ENCODE results near the gene ZMIZ1.

The ZMIZ1 gene

DNA sequence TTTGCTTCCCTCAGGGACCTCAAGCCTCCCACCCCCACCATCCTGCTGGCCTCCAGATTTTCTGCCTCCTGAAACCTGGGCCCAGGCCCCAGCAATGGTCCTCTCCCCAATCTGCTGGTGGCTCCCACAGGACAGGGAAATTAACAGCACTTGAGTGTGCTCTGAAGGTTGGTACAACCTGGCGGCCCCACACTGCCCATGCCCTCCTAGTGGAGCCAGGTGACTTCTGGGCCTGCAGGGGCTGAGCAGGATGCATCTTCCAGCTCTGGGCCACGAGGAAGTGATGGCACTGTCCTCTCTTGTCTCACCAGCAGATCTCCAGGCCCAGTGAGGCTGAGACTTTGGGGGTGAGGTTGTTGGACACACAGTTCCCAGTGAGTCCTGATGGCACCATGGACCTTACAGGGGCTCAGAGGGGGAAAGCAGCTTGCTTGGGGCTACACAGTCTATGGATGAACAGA lies 3.6 kb upstream of the ZMIZ1 start:
- no peak overlapping the region for H3K4me3 ChIP-seq (ENCODE audit: low read depth, low read length)
- TF ChIP-seq POLR2A (IDR thresholded peaks at IDR 0.05; ENCODE audit: extremely low read depth, insufficient read length) (no peak), MYC (IDR thresholded peaks at IDR 0.05; ENCODE audit: low read depth, low read length) (no peak)
- TF ChIP-seq, protein P1, sequence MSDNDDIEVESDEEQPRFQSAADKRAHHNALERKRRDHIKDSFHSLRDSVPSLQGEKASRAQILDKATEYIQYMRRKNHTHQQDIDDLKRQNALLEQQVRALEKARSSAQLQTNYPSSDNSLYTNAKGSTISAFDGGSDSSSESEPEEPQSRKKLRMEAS (IDR thresholded peaks at IDR 0.05; ENCODE audit: low read depth, low read length): no peak
- TF ChIP-seq, protein P2, sequence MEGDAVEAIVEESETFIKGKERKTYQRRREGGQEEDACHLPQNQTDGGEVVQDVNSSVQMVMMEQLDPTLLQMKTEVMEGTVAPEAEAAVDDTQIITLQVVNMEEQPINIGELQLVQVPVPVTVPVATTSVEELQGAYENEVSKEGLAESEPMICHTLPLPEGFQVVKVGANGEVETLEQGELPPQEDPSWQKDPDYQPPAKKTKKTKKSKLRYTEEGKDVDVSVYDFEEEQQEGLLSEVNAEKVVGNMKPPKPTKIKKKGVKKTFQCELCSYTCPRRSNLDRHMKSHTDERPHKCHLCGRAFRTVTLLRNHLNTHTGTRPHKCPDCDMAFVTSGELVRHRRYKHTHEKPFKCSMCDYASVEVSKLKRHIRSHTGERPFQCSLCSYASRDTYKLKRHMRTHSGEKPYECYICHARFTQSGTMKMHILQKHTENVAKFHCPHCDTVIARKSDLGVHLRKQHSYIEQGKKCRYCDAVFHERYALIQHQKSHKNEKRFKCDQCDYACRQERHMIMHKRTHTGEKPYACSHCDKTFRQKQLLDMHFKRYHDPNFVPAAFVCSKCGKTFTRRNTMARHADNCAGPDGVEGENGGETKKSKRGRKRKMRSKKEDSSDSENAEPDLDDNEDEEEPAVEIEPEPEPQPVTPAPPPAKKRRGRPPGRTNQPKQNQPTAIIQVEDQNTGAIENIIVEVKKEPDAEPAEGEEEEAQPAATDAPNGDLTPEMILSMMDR (IDR thresholded peaks at IDR 0.05; ENCODE audit: low read depth, low read length): no peak
- no peak for DNase-seq (ENCODE audit: low read depth)

DNA sequence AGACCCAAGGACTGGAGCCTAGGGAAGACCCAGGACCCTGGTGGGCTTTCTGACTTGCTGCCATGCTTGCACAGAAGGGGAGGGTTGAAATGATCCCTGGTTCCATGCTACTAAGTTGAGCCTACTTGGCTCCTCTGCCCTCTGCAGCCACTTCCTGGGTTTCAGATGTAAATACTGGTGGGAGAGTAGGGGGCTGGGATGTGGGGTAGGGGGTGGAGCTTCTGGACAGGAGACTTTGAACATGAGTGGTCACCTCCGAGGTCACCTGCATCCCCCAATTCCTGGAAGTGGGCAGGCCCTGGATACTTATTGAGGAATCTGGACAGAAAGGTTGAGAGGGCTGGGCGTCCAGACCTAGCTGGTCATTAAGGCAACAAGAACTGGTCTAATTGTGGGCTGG lies 2.9 kb upstream of the ZMIZ1 start:
- TF ChIP-seq, protein P2 (IDR thresholded peaks at IDR 0.05; ENCODE audit: low read depth, low read length): no peak
- TF ChIP-seq, protein P1 (IDR thresholded peaks at IDR 0.05; ENCODE audit: low read depth, low read length): no peak
- TF ChIP-seq MYC (IDR thresholded peaks at IDR 0.05; ENCODE audit: low read depth, low read length) (no peak), POLR2A (IDR thresholded peaks at IDR 0.05; ENCODE audit: extremely low read depth, insufficient read length) (no peak)
- no peak for DNase-seq (ENCODE audit: low read depth)
- no peak overlapping the region for H3K4me3 ChIP-seq (ENCODE audit: low read depth, low read length)

DNA sequence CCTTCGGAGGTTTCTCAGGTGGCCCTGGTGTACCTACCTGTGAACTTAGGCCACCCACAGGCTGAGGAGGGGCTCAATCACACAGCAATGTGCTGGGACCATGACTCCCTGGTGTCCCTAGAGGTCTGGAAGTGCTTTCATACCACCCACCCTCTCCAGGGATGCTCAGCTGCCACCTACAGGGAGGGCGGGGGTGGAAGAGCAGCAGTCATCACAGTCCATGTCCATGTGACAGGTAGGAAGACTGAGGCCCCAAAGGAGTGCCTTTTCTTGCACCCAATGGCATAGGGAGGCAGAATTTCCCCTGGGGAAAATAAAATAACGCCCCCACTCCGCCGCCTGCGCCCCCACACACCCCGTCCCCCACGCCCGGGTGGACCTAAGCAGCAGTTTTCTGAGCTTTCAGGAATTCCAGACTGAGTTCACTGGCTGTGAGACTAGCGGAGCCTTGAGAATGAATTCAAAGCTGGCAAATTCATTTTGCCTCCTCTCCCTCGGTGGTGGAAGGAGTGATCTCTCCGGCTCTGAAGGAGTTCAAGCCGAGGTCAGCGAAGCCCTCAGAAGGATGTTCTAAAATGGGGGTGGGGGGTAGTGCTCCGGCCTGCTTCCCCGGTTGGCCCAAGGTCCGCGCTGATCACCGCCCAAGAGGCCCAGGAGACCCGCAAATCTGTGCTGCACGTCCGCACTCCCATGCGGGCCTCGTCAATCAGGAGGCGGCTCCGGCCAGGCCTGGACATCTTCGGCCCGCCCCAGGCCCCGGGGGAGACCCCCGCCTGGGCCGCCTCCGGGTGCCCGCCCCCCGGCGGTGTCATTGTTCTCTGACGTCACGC lies 2.1 kb upstream of the ZMIZ1 start:
- peak; percentile 58 for DNase-seq (ENCODE audit: low read depth)
- no peak overlapping the region for H3K4me3 ChIP-seq (ENCODE audit: low read depth, low read length)
- TF ChIP-seq, protein P1 (IDR thresholded peaks at IDR 0.05; ENCODE audit: low read depth, low read length): no peak
- TF ChIP-seq, protein P2 (IDR thresholded peaks at IDR 0.05; ENCODE audit: low read depth, low read length): no peak
- no peak for TF ChIP-seq POLR2A (IDR thresholded peaks at IDR 0.05; ENCODE audit: extremely low read depth, insufficient read length)
- TF ChIP-seq MYC (IDR thresholded peaks at IDR 0.05; ENCODE audit: low read depth, low read length): no peak

DNA sequence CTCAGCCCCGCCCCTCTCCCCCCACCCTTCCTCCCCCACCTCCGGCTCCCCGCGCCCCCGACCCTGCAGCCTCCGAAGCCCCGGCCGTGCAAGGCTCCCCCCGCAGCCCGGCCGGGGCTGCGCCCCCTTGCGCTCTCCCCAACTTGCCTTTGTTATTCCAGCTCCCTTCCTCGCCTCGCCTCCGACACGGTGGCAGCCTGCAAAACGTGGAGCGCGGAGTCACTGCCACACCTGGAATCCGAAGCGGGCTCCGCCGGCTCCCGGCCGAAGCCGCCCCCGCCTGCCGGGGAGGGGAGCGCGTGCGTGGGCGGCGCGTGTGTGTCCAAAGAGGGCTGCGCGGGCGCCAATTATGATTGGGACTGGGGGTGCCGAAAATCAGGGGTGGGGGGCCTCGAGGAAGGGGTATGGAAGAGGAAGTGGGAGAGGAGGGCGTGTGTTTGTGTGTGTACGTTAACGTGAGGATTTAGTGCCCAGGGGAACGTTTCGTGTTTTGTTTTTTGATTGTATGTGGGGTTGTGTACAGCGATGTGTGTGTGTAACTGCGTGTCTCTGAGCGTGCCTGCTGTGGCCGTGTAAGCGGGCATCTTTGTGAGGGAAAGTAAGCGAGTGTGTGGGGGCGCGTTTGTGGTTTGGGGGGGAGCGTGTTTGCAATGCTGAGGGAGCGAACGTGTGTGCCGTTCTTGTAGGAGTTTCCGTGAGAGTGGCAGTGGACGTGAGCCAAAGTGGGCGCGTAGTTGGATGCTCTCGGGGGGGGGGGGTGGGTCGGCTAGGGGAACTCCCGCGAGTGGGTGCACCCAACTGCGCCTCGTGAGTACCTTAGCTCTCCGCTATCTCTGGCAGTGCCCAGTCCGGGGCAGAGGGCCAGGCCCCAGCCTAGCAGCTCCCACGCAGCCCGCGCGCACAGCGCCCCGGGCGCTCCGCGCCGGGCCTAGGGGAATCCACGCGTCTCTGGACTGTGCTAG lies 1.2 kb upstream of the ZMIZ1 start:
- peak; percentile 93 for DNase-seq (ENCODE audit: low read depth)
- TF ChIP-seq, protein P1 (IDR thresholded peaks at IDR 0.05; ENCODE audit: low read depth, low read length): peak; percentile 52; the same call in 1 of the 2 replicates
- TF ChIP-seq, protein P2 (IDR thresholded peaks at IDR 0.05; ENCODE audit: low read depth, low read length): peak; percentile 35
- TF ChIP-seq POLR2A (IDR thresholded peaks at IDR 0.05; ENCODE audit: extremely low read depth, insufficient read length) (no peak), MYC (IDR thresholded peaks at IDR 0.05; ENCODE audit: low read depth, low read length) (peak; percentile 79)
- H3K4me3 ChIP-seq (ENCODE audit: low read depth, low read length): peak overlapping the region; percentile 53

DNA sequence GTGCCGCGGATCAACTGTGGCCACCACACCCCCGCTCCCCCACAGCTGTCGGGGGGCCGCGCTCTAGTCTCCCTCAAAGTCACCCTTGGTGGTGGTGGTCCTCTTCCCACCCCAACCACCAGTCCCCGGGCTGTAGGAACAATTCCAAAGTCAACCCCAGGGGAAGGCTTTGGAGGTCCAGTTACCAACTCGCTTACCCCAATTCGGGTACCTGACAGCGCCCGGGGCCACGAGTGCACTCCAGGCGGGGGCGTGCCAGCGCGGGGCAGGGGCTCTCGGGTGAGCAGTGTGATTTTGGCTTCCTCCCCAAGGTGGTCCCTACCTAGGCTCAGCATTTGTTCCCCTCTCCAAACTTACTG lies 584 bp upstream of the ZMIZ1 start:
- peak overlapping the region; percentile 16 for H3K4me3 ChIP-seq (ENCODE audit: low read depth, low read length)
- peak; percentile 55 for DNase-seq (ENCODE audit: low read depth)
- TF ChIP-seq, protein P1 (IDR thresholded peaks at IDR 0.05; ENCODE audit: low read depth, low read length): no peak
- TF ChIP-seq POLR2A (IDR thresholded peaks at IDR 0.05; ENCODE audit: extremely low read depth, insufficient read length) (no peak), MYC (IDR thresholded peaks at IDR 0.05; ENCODE audit: low read depth, low read length) (no peak)
- TF ChIP-seq, protein P2 (IDR thresholded peaks at IDR 0.05; ENCODE audit: low read depth, low read length): no peak

All from NB4 (cell line).